ENCODE results near the gene PPP1R15B.

The PPP1R15B gene

GRCh38 chr1:204442376-204443259, 31.0 kb upstream of the PPP1R15B start:
- TF ChIP-seq CTCF (IDR thresholded peaks at IDR 0.05; ENCODE audit: low read depth, low read length): no peak
- Histone ChIP-seq H3K27me3 (ENCODE audit: insufficient read depth, low read depth, severe bottlenecking) (no peaks in the 10 kb centered on the region), H3K4me3 (ENCODE audit: low read depth, low read length) (no peak overlapping the region), H3K27ac (peak overlapping the region; percentile 29), H3K36me3 (no peaks in the 10 kb centered on the region), H3K9me3 (ENCODE audit: severe bottlenecking) (no peaks in the 10 kb centered on the region)
- peak; percentile 63 for DNase-seq

GRCh38 chr1:204441558-204441957, 29.9 kb upstream of the PPP1R15B start:
- H3K27me3 ChIP-seq (ENCODE audit: insufficient read depth, low read depth, severe bottlenecking): no peaks in the 10 kb centered on the region
- TF ChIP-seq CTCF (IDR thresholded peaks at IDR 0.05; ENCODE audit: low read depth, low read length): no peak
- H3K4me3 ChIP-seq (ENCODE audit: low read depth, low read length): no peak overlapping the region
- DNase-seq: no peak
- H3K36me3 ChIP-seq: no peaks in the 10 kb centered on the region
- no peaks in the 10 kb centered on the region for H3K9me3 ChIP-seq (ENCODE audit: severe bottlenecking)
- H3K27ac ChIP-seq: no peak overlapping the region

GRCh38 chr1:204439621-204440375, 28.2 kb upstream of the PPP1R15B start:
- no peak overlapping the region for H3K4me3 ChIP-seq (ENCODE audit: low read depth, low read length)
- DNase-seq: no peak
- H3K9me3 ChIP-seq (ENCODE audit: severe bottlenecking): no peaks in the 10 kb centered on the region
- no peaks in the 10 kb centered on the region for H3K36me3 ChIP-seq
- no peaks in the 10 kb centered on the region for H3K27me3 ChIP-seq (ENCODE audit: insufficient read depth, low read depth, severe bottlenecking)
- TF ChIP-seq CTCF (IDR thresholded peaks at IDR 0.05; ENCODE audit: low read depth, low read length): no peak
- H3K27ac ChIP-seq: no peak overlapping the region

GRCh38 chr1:204438628-204439027, 27.0 kb upstream of the PPP1R15B start:
- H3K9me3 ChIP-seq (ENCODE audit: severe bottlenecking): no peaks in the 10 kb centered on the region
- H3K36me3 ChIP-seq: no peaks in the 10 kb centered on the region
- DNase-seq: peak; percentile 86
- no peak overlapping the region for H3K27ac ChIP-seq
- TF ChIP-seq CTCF (IDR thresholded peaks at IDR 0.05; ENCODE audit: low read depth, low read length): no peak
- H3K4me3 ChIP-seq (ENCODE audit: low read depth, low read length): no peak overlapping the region
- no peaks in the 10 kb centered on the region for H3K27me3 ChIP-seq (ENCODE audit: insufficient read depth, low read depth, severe bottlenecking)

GRCh38 chr1:204437796-204438570, 26.4 kb upstream of the PPP1R15B start:
- no peak overlapping the region for H3K4me3 ChIP-seq (ENCODE audit: low read depth, low read length)
- DNase-seq: no peak
- H3K36me3 ChIP-seq: no peaks in the 10 kb centered on the region
- H3K27me3 ChIP-seq (ENCODE audit: insufficient read depth, low read depth, severe bottlenecking): no peaks in the 10 kb centered on the region
- H3K9me3 ChIP-seq (ENCODE audit: severe bottlenecking): no peaks in the 10 kb centered on the region
- TF ChIP-seq CTCF (IDR thresholded peaks at IDR 0.05; ENCODE audit: low read depth, low read length): no peak
- no peak overlapping the region for H3K27ac ChIP-seq
